Psoas muscle (tissue), 8 donors: Measurements from ENCODE around the gene ARPC1B. TPM values are rescaled to one million over a fixed set of nuclear protein-coding genes. Genes with fewer than 3 reads are reported as not detected.

ENCODE experiments used
- ATAC-seq, 4 donors: fragments of 200-7000 bp; cut with Tn5 transposase; one replicate each; pipeline ENCODE4 v1.9.1; 2020; ENCODE audit warnings: moderate library complexity in 3 of 4, mild to moderate bottlenecking in 2 of 4
- DNase-seq, 2 donors: peaks; one replicate each; pipeline ENCODE4 v3.0.0-alpha.2; 2020
- H3K27ac ChIP-seq: fragments of 200-600 bp; one replicate; pipeline ENCODE4 v1.8.0; 2022
- H3K27me3 ChIP-seq, 3 donors: fragments of 200-600 bp in 1 of 3; one replicate each; pipeline versions ENCODE4 v1.6.1 to v1.8.0; 2013 to 2022; ENCODE audit warnings: low read length in 2 of 3, mild to moderate bottlenecking in 2 of 3, moderate library complexity in 1 of 3; ENCODE audit not compliant: insufficient read depth in 3 of 3
- H3K36me3 ChIP-seq, 2 donors: fragments of 200-600 bp in 1 of 2; one replicate each; pipeline versions ENCODE4 v1.6.1 to v1.8.0; 2013 to 2022; ENCODE audit warnings: low read depth in 1 of 2, mild to moderate bottlenecking in 1 of 2, moderate library complexity in 1 of 2; ENCODE audit not compliant: insufficient read depth in 1 of 2
- H3K4me1 ChIP-seq: fragments of 200-600 bp; one replicate; pipeline ENCODE4 v1.8.0; 2022
- H3K4me3 ChIP-seq: fragments of 200-600 bp; one replicate; pipeline ENCODE4 v1.8.0; 2022; ENCODE audit warnings: mild to moderate bottlenecking
- H3K9me3 ChIP-seq: fragments of 200-600 bp; one replicate; pipeline ENCODE4 v1.8.0; 2022
- WGBS, 3 donors: extraction: QIAGEN DNeasy Blood & Tissue Kit; methylation state at CpG; one replicate each; pipeline versions ENCODE4 v1.1.6 to v1.1.7; 2013; 5-methylcytosine and 5-hydroxymethylcytosine counted together
- intact Hi-C, 2 donors: fragments of 100-400 bp; cut with DNase I; formaldehyde crosslinking; loops; one replicate each; pipeline versions ENCODE4 v1.11.0 to v1.14.2; 2022
- polyA plus RNA-seq, 3 donors: library from polyadenylated mRNA; stranded (reverse); fragments of 200-250 nt; gene quantifications; one replicate each; pipeline ENCODE4 v1.2.3, GENCODE V29; 2013
- total RNA-seq, 4 donors: library from RNA; stranded (reverse); fragmentation: NEBNext Ultra II Directional in 2 of 4; extraction: Animal tissue kit (Norgen Biotek cat#: 25700) in 2 of 4; gene quantifications; one replicate each; pipeline versions ENCODE4 v1.2.1 to v1.2.4, GENCODE V29; 2021 to 2023
- TF ChIP-seq, protein P1 (sequence below): fragments of 200-600 bp; IDR thresholded peaks from one replicate; pipeline ENCODE4 v1.8.0; 2022; ENCODE audit warnings: antibody characterized with exemption
- donor health status: healthy with polysubstance abuse.
- donor health status: DM: no; HTN: no; CAD: no; lungs with moderate emphysema.
- donor health status: Bipolar disorder and iron deficiency.
- donor health status: healthy.
- donor health status: DM: yes; HTN: yes; CAD: no.
- donor health status: DM: no; HTN: no; CAD: no.
- donor health status: DM: no; HTN: no; CAD: no.
- donor health status: DM: yes; HTN: yes; CAD: no.

ARPC1B gene
- total and polyA plus RNA-seq, 7 donors = 12.9 to 61.5 (median 19.1) TPM

GRCh38 chr7:99368750-99369389 lies 5.7 kb upstream of the ARPC1B start:
- ATAC-seq (no peak), DNase-seq (no peak)
- intact Hi-C loops = loop anchor here (2.0 to 5.0 kb wide), 2 partner anchors 42 to 48 kb away; no protein-coding TSS in a partner anchor
- TF ChIP-seq, protein P1, sequence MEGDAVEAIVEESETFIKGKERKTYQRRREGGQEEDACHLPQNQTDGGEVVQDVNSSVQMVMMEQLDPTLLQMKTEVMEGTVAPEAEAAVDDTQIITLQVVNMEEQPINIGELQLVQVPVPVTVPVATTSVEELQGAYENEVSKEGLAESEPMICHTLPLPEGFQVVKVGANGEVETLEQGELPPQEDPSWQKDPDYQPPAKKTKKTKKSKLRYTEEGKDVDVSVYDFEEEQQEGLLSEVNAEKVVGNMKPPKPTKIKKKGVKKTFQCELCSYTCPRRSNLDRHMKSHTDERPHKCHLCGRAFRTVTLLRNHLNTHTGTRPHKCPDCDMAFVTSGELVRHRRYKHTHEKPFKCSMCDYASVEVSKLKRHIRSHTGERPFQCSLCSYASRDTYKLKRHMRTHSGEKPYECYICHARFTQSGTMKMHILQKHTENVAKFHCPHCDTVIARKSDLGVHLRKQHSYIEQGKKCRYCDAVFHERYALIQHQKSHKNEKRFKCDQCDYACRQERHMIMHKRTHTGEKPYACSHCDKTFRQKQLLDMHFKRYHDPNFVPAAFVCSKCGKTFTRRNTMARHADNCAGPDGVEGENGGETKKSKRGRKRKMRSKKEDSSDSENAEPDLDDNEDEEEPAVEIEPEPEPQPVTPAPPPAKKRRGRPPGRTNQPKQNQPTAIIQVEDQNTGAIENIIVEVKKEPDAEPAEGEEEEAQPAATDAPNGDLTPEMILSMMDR = no peak
- H3K4me3 ChIP-seq = no peak overlapping the region
- H3K9me3 ChIP-seq = no peaks in the 10 kb centered on the region
- no peak overlapping the region for H3K27ac ChIP-seq
- WGBS, 3 donors = 90 to 92% (median 91%) methylated on average over 13 of the region's 13 CpGs
- no peaks in the 10 kb centered on the region for H3K27me3 ChIP-seq
- peaks cover 0 to 49% of the 10 kb centered on the region in 2 donors for H3K36me3 ChIP-seq
- H3K4me1 ChIP-seq = peaks cover 5% of the 10 kb centered on the region

GRCh38 chr7:99369767-99370391 lies 4.7 kb upstream of the ARPC1B start:
- intact Hi-C loops = loop anchor here (2.0 to 5.0 kb wide), 2 partner anchors 43 to 47 kb away; no protein-coding TSS in a partner anchor
- no peak overlapping the region for H3K27ac ChIP-seq
- WGBS, 3 donors = 30 to 49% (median 38%) methylated on average over 8 to 9 of the region's 9 CpGs
- TF ChIP-seq, protein P1 = no peak
- DNase-seq (peak in 1 of 2 donors; percentile 22), ATAC-seq (no peak)
- H3K36me3 ChIP-seq = peaks cover 0 to 39% of the 10 kb centered on the region in 2 donors
- peaks cover 5% of the 10 kb centered on the region for H3K4me1 ChIP-seq
- no peaks in the 10 kb centered on the region for H3K9me3 ChIP-seq
- H3K4me3 ChIP-seq = no peak overlapping the region
- no peaks in the 10 kb centered on the region for H3K27me3 ChIP-seq

GRCh38 chr7:99371376-99371920 lies 3.1 kb upstream of the ARPC1B start:
- DNase-seq = peak in 1 of 2 donors; percentile 15
- H3K36me3 ChIP-seq = peaks cover 0 to 23% of the 10 kb centered on the region in 2 donors

GRCh38 chr7:99372275-99373090 lies 2.0 kb upstream of the ARPC1B start:
- DNase-seq = no peak
- TF ChIP-seq, protein P1 = no peak
- Histone ChIP-seq H3K27me3 (no peaks in the 10 kb centered on the region), H3K9me3 (no peaks in the 10 kb centered on the region), H3K36me3 (peaks cover 0 to 15% of the 10 kb centered on the region in 2 donors), H3K27ac (no peak overlapping the region), H3K4me3 (no peak overlapping the region), H3K4me1 (peaks cover 8% of the 10 kb centered on the region)
- WGBS, 3 donors = 40% methylated on average over 21 of the region's 21 CpGs
- no peak for ATAC-seq
- intact Hi-C loops = no loop called here

More at GRCh38 chr7:99371376-99371920, 3.1 kb upstream of the ARPC1B start:
- TF ChIP-seq, protein P1 = no peak
- Histone ChIP-seq H3K4me1 (peaks cover 8% of the 10 kb centered on the region), H3K27me3 (no peaks in the 10 kb centered on the region), H3K9me3 (no peaks in the 10 kb centered on the region), H3K27ac (no peak overlapping the region), H3K4me3 (no peak overlapping the region)
- intact Hi-C loops = no loop called here
- WGBS, 3 donors = 90 to 93% (median 91%) methylated on average over 11 of the region's 11 CpGs
- no peak for ATAC-seq
